H1 (cell line): ENCODE data around the gene LBP. TPM values are rescaled to one million over a fixed set of nuclear protein-coding genes. Genes with fewer than 3 reads are reported as not detected.

Experiments
- CTCF ChIA-PET: fragments of 300-600 bp; sonication (Branson Sonifier 250); formaldehyde crosslinking; loops from one replicate; lab custom pipeline; 2021; ENCODE audit not compliant: partially characterized antibody; lab: Charles Lee
- POLR2A ChIA-PET: fragments of 300-600 bp; sonication (Branson Sonifier 250); formaldehyde crosslinking; loops from one replicate; lab custom pipeline; 2021; ENCODE audit warnings: inconsistent platforms; ENCODE audit not compliant: partially characterized antibody; lab: Charles Lee
- DNase-seq, 2 experiments: peaks; one replicate each; pipeline versions ENCODE4 v3.0.0 to v3.0.0-alpha.2; 2010 to 2022; ENCODE audit warnings: low spot score in 2 of 2, low read depth in 1 of 2, mixed read lengths in 1 of 2
- FAIRE-seq: peaks from 2 replicates; lab custom pipeline; 2011; peaks lifted over from hg19 to GRCh38; lab: Jason Lieb, UNC
- H2AFZ ChIP-seq: 2 replicates; pipeline ENCODE4 v1.8.1; 2012; ENCODE audit warnings: low read length, inconsistent platforms
- H2AK5ac ChIP-seq: 2 replicates; pipeline ENCODE4 v1.6.1; 2013; ENCODE audit warnings: low read depth, low read length
- H2BK120ac ChIP-seq: replicated peaks from 2 replicates; pipeline ENCODE3; 2013; ENCODE audit warnings: low read depth, low read length, inconsistent platforms
- H2BK12ac ChIP-seq: 2 replicates; pipeline ENCODE4 v1.6.1; 2013; ENCODE audit warnings: low read depth, low read length
- H2BK15ac ChIP-seq: 2 replicates; pipeline ENCODE4 v1.6.1; 2013; ENCODE audit warnings: low read length
- H2BK20ac ChIP-seq: 2 replicates; pipeline ENCODE4 v1.6.1; 2013; ENCODE audit warnings: low read length
- H2BK5ac ChIP-seq: 2 replicates; pipeline ENCODE4 v1.6.1; 2013; ENCODE audit warnings: low read depth, low read length
- H3K14ac ChIP-seq: 2 replicates; pipeline ENCODE4 v1.6.1; 2013; ENCODE audit warnings: inconsistent platforms; ENCODE audit not compliant: insufficient read length
- H3K18ac ChIP-seq: 2 replicates; pipeline ENCODE4 v1.6.1; 2013; ENCODE audit warnings: low read length; ENCODE audit errors: extremely low read depth
- H3K23ac ChIP-seq: 2 replicates; pipeline ENCODE4 v1.6.1; 2013; ENCODE audit warnings: inconsistent platforms; ENCODE audit not compliant: insufficient read length
- H3K23me2 ChIP-seq: 2 replicates; pipeline ENCODE4 v1.6.1; 2013; ENCODE audit warnings: low read depth, low read length
- H3K27ac ChIP-seq: 2 replicates; pipeline ENCODE4 v1.6.1; 2011; ENCODE audit warnings: low read depth, low read length, inconsistent platforms
- H3K27me3 ChIP-seq, 4 experiments: replicated peaks in 1 of 4; 1 replicate in 1 of 4; 2 replicates in 3 of 4; pipeline versions ENCODE4 v1.6.1 to v1.8.1; 2011 to 2013; ENCODE audit warnings: low read length in 3 of 4, mild to moderate bottlenecking in 3 of 4, inconsistent platforms in 2 of 4, mixed read lengths in 2 of 4, moderate library complexity in 1 of 4; ENCODE audit not compliant: control insufficient read depth in 3 of 4, insufficient read depth in 3 of 4; ENCODE audit errors: extremely low read depth in 1 of 4
- H3K36me3 ChIP-seq, 4 experiments: 2 replicates each; pipeline versions ENCODE4 v1.6.1 to v1.8.1; 2011 to 2013; ENCODE audit warnings: mild to moderate bottlenecking in 4 of 4, low read length in 3 of 4, moderate library complexity in 2 of 4, control low read depth in 1 of 4, inconsistent platforms in 1 of 4; ENCODE audit not compliant: insufficient read depth in 4 of 4, control insufficient read depth in 2 of 4
- H3K4ac ChIP-seq: replicated peaks from 2 replicates; pipeline ENCODE3; 2013; ENCODE audit warnings: low read length, low read depth, mixed read lengths, inconsistent platforms; ENCODE audit not compliant: insufficient read length
- H3K4me1 ChIP-seq, 4 experiments: replicated peaks in 1 of 4; 1 replicate in 1 of 4; 2 replicates in 3 of 4; pipeline versions ENCODE4 v1.6.1 to v1.8.1; 2011 to 2013; ENCODE audit warnings: low read length in 3 of 4, inconsistent platforms in 2 of 4, mixed read lengths in 1 of 4; ENCODE audit not compliant: insufficient read depth in 4 of 4, control insufficient read depth in 3 of 4
- H3K4me2 ChIP-seq, 2 experiments: 2 replicates each; pipeline versions ENCODE4 v1.6.1 to v1.8.1; 2011 to 2013; ENCODE audit warnings: low read depth in 2 of 2, low read length in 2 of 2, control low read depth in 1 of 2, inconsistent platforms in 1 of 2, mild to moderate bottlenecking in 1 of 2; ENCODE audit not compliant: insufficient read depth in 1 of 2
- H3K4me3 ChIP-seq, 4 experiments: fragments of 200-600, 300-600 bp in 1 of 4; sonication (generic), shearing (Covaris generic), sonication (Bioruptor Twin) in 1 of 4; 2 replicates each; pipeline versions ENCODE4 v1.5.1 to v1.8.1; 2011 to 2016; ENCODE audit warnings: low read length in 4 of 4, low read depth in 3 of 4, control low read depth in 2 of 4, inconsistent platforms in 2 of 4, mild to moderate bottlenecking in 2 of 4, mixed read lengths in 1 of 4, moderate library complexity in 1 of 4; ENCODE audit not compliant: insufficient read depth in 2 of 4; ENCODE audit errors: extremely low read depth in 1 of 4
- H3K56ac ChIP-seq: replicated peaks from 2 replicates; pipeline ENCODE3; 2013; ENCODE audit warnings: low read depth, mild to moderate bottlenecking, mixed read lengths, low read length, inconsistent platforms; ENCODE audit not compliant: insufficient read length
- H3K79me1 ChIP-seq: 2 replicates; pipeline ENCODE4 v1.6.1; 2013; ENCODE audit warnings: low read depth, low read length, control low read depth
- H3K79me2 ChIP-seq, 2 experiments: 2 replicates each; pipeline versions ENCODE4 v1.6.1 to v1.8.1; 2012 to 2013; ENCODE audit warnings: low read length in 2 of 2, mild to moderate bottlenecking in 2 of 2, inconsistent platforms in 1 of 2; ENCODE audit not compliant: insufficient read depth in 2 of 2, control insufficient read depth in 1 of 2
- H3K9ac ChIP-seq, 4 experiments: replicated peaks in 1 of 4; 1 replicate in 1 of 4; 2 replicates in 3 of 4; pipeline versions ENCODE4 v1.6.1 to v1.8.1; 2011 to 2013; ENCODE audit warnings: low read depth in 3 of 4, low read length in 3 of 4, control low read depth in 2 of 4, mild to moderate bottlenecking in 2 of 4, moderate library complexity in 2 of 4, inconsistent platforms in 1 of 4; ENCODE audit errors: extremely low read depth in 1 of 4
- H3K9me3 ChIP-seq, 2 experiments: 2 replicates each; pipeline versions ENCODE4 v1.6.1 to v1.8.1; 2012 to 2013; ENCODE audit warnings: mild to moderate bottlenecking in 2 of 2, moderate library complexity in 2 of 2, control low read depth in 1 of 2, inconsistent platforms in 1 of 2, low read depth in 1 of 2, low read length in 1 of 2, mixed read lengths in 1 of 2; ENCODE audit not compliant: insufficient read depth in 2 of 2
- H4K20me1 ChIP-seq, 2 experiments: replicated peaks in 1 of 2; 2 replicates each; pipeline versions ENCODE3 to v1.8.1; 2011 to 2013; ENCODE audit warnings: inconsistent platforms in 2 of 2, low read length in 2 of 2, mild to moderate bottlenecking in 1 of 2; ENCODE audit not compliant: insufficient read depth in 2 of 2, control insufficient read depth in 1 of 2
- H4K5ac ChIP-seq: 2 replicates; pipeline ENCODE4 v1.6.1; 2013; ENCODE audit warnings: low read length, low read depth, mixed read lengths, inconsistent platforms; ENCODE audit not compliant: insufficient read length
- H4K8ac ChIP-seq: 2 replicates; pipeline ENCODE4 v1.8.0; 2013; ENCODE audit warnings: mild to moderate bottlenecking, moderate library complexity, low read length, inconsistent platforms; ENCODE audit not compliant: insufficient read depth; ENCODE audit errors: extremely low read depth
- H4K91ac ChIP-seq: replicated peaks from 2 replicates; pipeline ENCODE3; 2013; ENCODE audit warnings: low read length, mixed read lengths, inconsistent platforms; ENCODE audit not compliant: insufficient read length
- JUND ChIP-seq: IDR thresholded peaks from 2 replicates; pipeline ENCODE4 v1.6.1; 2011; ENCODE audit warnings: mild to moderate bottlenecking, improper control_type of control experiment, low read length
- POLR2AphosphoS5 ChIP-seq: IDR thresholded peaks from 2 replicates; pipeline ENCODE4 v1.6.1; 2011; ENCODE audit warnings: low read depth, low read length
- POU5F1 ChIP-seq: IDR thresholded peaks from 2 replicates; pipeline ENCODE4 v1.6.1; 2011; ENCODE audit warnings: low read depth, mild to moderate bottlenecking, low read length, moderate library complexity
- RAD21 ChIP-seq, 2 experiments: IDR thresholded peaks in 1 of 2; conservative IDR thresholded peaks in 1 of 2; 2 replicates each; pipeline ENCODE4 v1.6.1; 2011; ENCODE audit warnings: low read depth in 2 of 2, low read length in 2 of 2, improper control_type of control experiment in 1 of 2, inconsistent platforms in 1 of 2, mild to moderate bottlenecking in 1 of 2, moderate library complexity in 1 of 2
- RFX5 ChIP-seq: IDR thresholded peaks from 2 replicates; pipeline ENCODE4 v1.6.1; 2011; ENCODE audit warnings: low read depth, low read length, improper control_type of control experiment, borderline replicate concordance
- TCF12 ChIP-seq: IDR thresholded peaks from 2 replicates; pipeline ENCODE4 v1.6.1; 2011; ENCODE audit warnings: low read depth, mild to moderate bottlenecking, low read length
- YY1 ChIP-seq: IDR thresholded peaks from 2 replicates; pipeline ENCODE4 v1.6.1; 2011; ENCODE audit warnings: low read depth, mild to moderate bottlenecking, low read length
- WGBS, 2 experiments: shearing (Covaris generic) in 1 of 2; methylation state at CpG; one replicate each; pipeline versions ENCODE4 v1.1.6 to v1.1.7; 2013 to 2015; ENCODE audit warnings: low lambda C conversion rate in 2 of 2, mixed read lengths in 2 of 2, inconsistent platforms in 1 of 2, low coverage in 1 of 2, missing lambda C conversion rate in 1 of 2; ENCODE audit not compliant: insufficient replicate concordance in 2 of 2, insufficient coverage in 1 of 2, insufficient read length in 1 of 2; ENCODE audit errors: extremely low coverage in 1 of 2, missing lambda C conversion rate in 1 of 2; 5-methylcytosine and 5-hydroxymethylcytosine counted together
- polyA plus RNA-seq, 7 experiments: library from polyadenylated mRNA; depleted of rRNA in 3 of 7; stranded (reverse) in 5 of 7; unstranded in 2 of 7; fragments of >200 nt in 5 of 7; fragments of 200-250 nt in 2 of 7; gene quantifications; 1 replicate in 5 of 7; 2 replicates in 1 of 7; 4 replicates in 1 of 7; pipeline versions ENCODE4 v1.2.1 to v1.2.3, GENCODE V29; 2011 to 2013; ENCODE audit warnings: missing spikeins in 2 of 7, mixed read lengths in 2 of 7
- total RNA-seq: library from RNA; stranded (reverse); fragmentation: NEBNext Ultra II Directional; extraction: Animal tissue kit (Norgen Biotek cat#: 25700); gene quantifications from 2 replicates; pipeline ENCODE4 v1.2.1, GENCODE V29; 2021
- TF ChIP-seq, protein P1 (sequence below): IDR thresholded peaks from 2 replicates; pipeline ENCODE4 v1.6.1; 2012; ENCODE audit warnings: inconsistent platforms
- TF ChIP-seq, protein P2 (sequence below): IDR thresholded peaks from 2 replicates; pipeline ENCODE4 v1.6.1; 2012; ENCODE audit warnings: inconsistent platforms
- TF ChIP-seq, protein P3 (sequence below): IDR thresholded peaks from 2 replicates; pipeline ENCODE4 v1.6.1; 2012; ENCODE audit warnings: low read length, inconsistent platforms

Gene LBP
- total and polyA plus RNA-seq, 2 of the 8 experiments (the other 6 are each of a cell fraction or from before 2014, with no cell fraction given): 0.60 to 0.63 TPM

DNA sequence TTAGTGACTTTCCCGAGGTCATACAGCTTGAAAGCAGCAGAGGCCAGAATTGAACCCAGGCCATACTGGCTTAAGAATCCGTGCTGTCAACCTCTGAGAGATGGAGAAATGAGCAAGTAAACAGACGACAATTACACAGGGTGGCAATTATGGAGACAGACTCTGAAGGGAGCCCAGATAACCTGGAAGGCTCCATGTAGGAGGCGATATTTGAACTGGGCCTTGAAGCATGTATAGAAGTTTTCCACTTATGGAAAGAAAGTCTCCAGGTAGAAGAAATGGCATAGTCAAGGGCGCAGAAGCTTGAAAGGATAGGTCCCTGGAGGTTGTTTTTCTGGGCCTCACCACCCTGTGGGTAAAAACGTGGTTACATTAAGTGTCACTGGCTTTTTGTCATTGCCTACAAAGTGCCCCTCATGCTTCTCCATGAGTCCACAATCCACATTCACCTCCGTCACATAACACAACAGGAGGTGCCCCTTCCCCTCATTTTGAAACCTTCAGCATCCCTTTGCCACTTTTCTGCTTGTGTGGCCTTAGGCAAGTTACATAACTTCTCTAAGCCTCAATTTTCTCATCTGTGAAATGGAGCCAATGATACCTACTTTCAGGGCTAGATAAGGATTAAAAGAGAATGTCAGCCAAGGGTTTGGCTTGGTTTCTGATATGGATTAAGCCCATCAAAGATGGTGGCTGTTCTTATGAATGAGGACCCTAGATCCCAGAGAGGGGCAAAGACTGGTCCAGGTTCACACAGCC, 48.2 kb upstream of the LBP start:
- 86% methylated on average over 7 of the region's 7 CpGs; no CpG with 5 or more reads in 1 of the 2 experiments for WGBS, 2 experiments
- Histone ChIP-seq H3K9ac (no peak overlapping the region; a peak in 1 of 7 replicates), H3K79me1 (no peaks in the 10 kb centered on the region), H2BK20ac (no peak overlapping the region), H2BK120ac (no peak overlapping the region), H4K91ac (no peak overlapping the region), H2AK5ac (no peak overlapping the region), H2BK15ac (no peak overlapping the region), H2BK12ac (no peak overlapping the region), H3K9me3 (no peaks in the 10 kb centered on the region), H3K79me2 (no peaks in the 10 kb centered on the region), H3K56ac (no peak overlapping the region), H3K27me3 (no peaks in the 10 kb centered on the region), H3K4me2 (no peak overlapping the region), H3K36me3 (no peaks in the 10 kb centered on the region), H3K18ac (no peak overlapping the region), H3K4ac (no peak overlapping the region), H2BK5ac (no peak overlapping the region), H3K4me1 (peaks cover 3 to 11% (median 5%) of the 10 kb centered on the region in 4 experiments; a peak in 5 of 7 replicates), H4K20me1 (no peaks in the 10 kb centered on the region), H4K8ac (no peak overlapping the region), H2AFZ (no peak overlapping the region), H3K23me2 (no peaks in the 10 kb centered on the region), H4K5ac (no peak overlapping the region), H3K27ac (no peak overlapping the region), H3K23ac (no peak overlapping the region), H3K14ac (no peak overlapping the region), H3K4me3 (no peak overlapping the region)
- POLR2A ChIA-PET: no interaction called here
- CTCF ChIA-PET: interaction anchor here (0.8 to 2.0 kb wide), 5 partner anchors 14 to 78 kb away, joined by 3 to 5 read pairs (median 3); no protein-coding TSS in a partner anchor
- FAIRE-seq (no peak), DNase-seq (no peak)
- TF ChIP-seq TCF12: no peak
- no peak for TF ChIP-seq JUND
- no peak for TF ChIP-seq POU5F1
- no peak for TF ChIP-seq RAD21 (IDR thresholded peaks at IDR 0.05 in 1 of 2, conservative IDR thresholded peaks at IDR 0.05 in 1 of 2; ENCODE audit: low read depth in 2 of 2, low read length in 2 of 2)
- no peak for TF ChIP-seq RFX5
- no peak for TF ChIP-seq POLR2AphosphoS5
- TF ChIP-seq YY1: no peak
- TF ChIP-seq, protein P1, sequence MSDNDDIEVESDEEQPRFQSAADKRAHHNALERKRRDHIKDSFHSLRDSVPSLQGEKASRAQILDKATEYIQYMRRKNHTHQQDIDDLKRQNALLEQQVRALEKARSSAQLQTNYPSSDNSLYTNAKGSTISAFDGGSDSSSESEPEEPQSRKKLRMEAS: no peak
- TF ChIP-seq, protein P2, sequence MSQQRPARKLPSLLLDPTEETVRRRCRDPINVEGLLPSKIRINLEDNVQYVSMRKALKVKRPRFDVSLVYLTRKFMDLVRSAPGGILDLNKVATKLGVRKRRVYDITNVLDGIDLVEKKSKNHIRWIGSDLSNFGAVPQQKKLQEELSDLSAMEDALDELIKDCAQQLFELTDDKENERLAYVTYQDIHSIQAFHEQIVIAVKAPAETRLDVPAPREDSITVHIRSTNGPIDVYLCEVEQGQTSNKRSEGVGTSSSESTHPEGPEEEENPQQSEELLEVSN: no peak
- TF ChIP-seq, protein P3, sequence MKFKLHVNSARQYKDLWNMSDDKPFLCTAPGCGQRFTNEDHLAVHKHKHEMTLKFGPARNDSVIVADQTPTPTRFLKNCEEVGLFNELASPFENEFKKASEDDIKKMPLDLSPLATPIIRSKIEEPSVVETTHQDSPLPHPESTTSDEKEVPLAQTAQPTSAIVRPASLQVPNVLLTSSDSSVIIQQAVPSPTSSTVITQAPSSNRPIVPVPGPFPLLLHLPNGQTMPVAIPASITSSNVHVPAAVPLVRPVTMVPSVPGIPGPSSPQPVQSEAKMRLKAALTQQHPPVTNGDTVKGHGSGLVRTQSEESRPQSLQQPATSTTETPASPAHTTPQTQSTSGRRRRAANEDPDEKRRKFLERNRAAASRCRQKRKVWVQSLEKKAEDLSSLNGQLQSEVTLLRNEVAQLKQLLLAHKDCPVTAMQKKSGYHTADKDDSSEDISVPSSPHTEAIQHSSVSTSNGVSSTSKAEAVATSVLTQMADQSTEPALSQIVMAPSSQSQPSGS: no peak
